RPMI7951 (cell line): ENCODE data around the gene RHBDD1. TPM values are rescaled to one million over a fixed set of nuclear protein-coding genes. Genes with fewer than 3 reads are reported as not detected.

Experiments used
- DNase-seq: peaks from one replicate; pipeline ENCODE4 v3.0.0-alpha.2; 2012; ENCODE audit warnings: low read depth
- total RNA-seq: library from RNA; depleted of rRNA; stranded (reverse); fragments of >200 nt; shearing (Covaris generic); gene quantifications from 2 replicates; pipeline ENCODE4 v1.2.3, GENCODE V29; 2014; rRNA removed

RHBDD1 gene, protein sequence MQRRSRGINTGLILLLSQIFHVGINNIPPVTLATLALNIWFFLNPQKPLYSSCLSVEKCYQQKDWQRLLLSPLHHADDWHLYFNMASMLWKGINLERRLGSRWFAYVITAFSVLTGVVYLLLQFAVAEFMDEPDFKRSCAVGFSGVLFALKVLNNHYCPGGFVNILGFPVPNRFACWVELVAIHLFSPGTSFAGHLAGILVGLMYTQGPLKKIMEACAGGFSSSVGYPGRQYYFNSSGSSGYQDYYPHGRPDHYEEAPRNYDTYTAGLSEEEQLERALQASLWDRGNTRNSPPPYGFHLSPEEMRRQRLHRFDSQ
- total RNA-seq: 7.9 and 11.0 TPM in 2 replicates

DNA sequence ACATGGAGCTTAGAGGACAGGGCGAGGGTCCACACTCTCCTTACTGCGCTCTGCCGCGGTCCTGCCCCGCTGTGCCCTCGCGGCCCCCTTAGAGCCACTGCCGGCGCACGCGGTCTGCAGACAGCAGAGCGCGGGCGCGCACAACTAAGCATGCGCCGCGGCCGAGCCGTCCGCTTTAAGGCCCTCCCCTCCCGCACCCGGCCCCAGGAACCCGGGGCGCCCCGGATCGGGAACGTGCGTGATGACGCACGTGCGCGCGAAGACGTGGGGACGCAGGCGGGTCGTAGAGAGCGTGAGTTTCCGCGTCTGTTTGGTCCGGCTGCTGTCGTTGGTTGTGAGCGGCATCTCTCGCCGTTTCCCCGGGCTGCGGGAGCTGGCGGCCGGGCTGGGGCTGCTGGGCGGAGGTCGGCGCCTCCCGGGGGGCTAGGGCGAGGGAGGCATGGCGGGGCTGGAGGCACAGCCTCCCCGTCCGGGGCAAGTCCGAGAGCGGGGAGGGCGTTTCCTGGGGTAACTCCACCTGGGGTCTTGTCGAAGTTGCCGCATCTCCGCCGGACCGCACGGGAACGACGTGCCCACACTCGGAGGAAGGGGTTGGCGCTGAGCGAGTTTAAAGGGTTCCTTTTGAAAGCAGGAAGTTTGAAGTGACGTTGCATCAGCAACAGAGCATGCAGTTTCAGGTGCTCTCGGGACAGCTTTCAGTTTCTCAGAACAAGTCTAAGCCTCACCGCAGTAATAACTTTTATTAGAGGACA lies at the start of gene RHBDD1:
Gene RHBDD1, plus strand, starts transcription at position 259 of the 752 bp plus-strand sequence. CDS start 28,640 bp downstream, outside the sequence.
- DNase-seq: peak; percentile 96

DNA sequence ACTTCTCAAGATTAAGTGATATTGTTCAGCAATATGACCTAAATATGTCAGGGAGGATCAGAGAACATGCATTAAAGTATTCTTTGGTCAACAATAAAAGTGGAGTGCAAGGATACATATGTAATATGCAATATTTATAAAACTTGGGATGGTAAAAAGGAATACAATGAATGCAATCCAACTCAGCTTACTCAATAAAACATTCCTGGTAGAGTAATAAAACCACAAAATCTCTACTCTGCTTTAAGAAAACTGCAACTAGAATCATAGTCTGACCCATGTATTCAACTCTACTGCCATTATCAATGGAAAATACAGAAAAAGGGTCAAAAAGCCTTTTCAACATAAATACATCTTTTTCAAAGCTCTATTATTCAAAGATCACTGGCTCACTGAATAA lies 47.8 kb upstream of the RHBDD1 start:
- no peak for DNase-seq

DNA sequence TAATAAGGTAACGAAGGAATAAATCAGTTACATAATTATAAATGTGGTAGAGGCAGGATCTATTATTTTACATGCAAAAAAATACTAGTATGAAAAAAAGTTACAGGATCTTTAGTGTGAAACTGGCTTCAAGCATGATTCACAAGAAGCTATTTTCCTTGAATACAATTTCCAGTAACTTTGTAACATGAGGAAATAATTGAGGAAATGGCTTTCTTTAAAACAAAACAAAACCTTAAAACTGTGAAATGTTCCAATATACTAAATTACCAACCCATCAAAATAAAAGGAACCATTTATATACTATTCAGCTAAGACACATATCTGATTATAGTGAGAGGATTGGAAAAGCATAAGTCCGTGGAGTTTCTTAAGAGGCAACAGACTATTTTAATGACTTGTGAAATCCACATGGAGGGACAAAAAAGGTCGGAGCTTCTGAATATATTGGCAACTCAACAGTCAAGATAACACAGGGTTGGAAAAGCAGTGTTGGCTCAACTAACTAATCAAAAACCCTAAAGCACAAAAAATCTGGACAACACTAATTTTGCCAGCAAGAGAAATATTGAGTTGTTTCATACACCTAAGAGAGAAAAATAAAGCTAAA lies 46.9 kb upstream of the RHBDD1 start:
- no peak for DNase-seq

DNA sequence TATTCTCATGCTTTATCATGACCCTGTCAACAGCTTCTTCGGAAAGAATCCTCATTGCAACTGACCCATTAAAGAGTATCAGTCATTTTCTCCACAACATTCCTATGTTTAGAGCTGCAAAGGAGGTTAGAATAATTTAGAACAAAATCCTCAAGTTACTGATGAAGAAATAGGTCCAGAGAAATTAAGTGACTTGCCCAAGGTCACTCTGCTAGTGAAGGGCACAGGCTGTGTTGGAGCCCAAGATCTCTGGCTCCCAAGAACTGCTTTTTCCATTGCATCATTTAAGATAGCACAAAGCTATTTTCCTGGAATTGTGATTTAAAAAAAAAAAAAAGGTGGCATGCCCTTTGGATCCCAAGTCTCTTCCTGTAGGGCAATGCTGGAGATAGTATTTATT lies 45.8 kb upstream of the RHBDD1 start:
- no peak for DNase-seq

DNA sequence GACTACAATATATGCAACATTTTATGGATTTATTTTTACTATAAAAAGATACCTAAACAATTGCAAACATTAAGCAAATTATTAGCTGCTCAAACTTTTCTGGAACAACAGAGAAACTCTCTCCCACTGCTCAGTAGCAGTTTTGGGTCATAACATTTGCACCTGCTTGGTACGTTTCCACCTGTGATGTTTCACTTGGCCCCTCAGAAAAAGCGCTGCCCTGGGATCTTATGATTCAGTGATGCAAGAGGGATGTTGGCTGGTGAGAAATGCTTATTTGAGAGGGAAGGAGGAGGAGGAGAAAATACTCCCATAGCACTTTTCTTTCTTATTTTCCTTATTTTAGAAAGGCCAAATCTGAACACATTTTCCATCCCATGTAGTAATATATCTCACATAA lies 45.4 kb upstream of the RHBDD1 start:
- DNase-seq: no peak

DNA sequence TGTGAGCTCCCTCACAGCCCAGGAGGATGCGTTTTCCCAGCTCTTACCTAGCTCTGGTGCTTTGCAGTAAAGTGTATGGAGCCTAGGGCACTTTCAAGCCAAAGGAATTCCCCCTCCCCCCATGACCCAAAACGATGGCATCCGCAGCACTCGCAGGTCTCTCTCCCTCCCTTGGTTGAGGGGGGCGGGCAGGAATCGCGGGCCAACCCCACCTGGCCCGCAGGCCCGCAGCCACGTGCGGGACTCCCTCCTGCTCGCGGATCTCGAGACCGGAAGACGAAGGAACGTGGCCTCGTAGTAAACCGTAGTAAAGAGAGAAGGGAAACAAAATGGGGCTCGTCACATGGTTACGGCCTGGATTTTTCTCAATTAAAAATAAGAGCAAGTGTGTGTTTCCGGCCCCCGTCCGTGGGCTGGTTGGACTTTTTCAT lies 44.8 kb upstream of the RHBDD1 start:
- DNase-seq: peak; percentile 67

DNA sequence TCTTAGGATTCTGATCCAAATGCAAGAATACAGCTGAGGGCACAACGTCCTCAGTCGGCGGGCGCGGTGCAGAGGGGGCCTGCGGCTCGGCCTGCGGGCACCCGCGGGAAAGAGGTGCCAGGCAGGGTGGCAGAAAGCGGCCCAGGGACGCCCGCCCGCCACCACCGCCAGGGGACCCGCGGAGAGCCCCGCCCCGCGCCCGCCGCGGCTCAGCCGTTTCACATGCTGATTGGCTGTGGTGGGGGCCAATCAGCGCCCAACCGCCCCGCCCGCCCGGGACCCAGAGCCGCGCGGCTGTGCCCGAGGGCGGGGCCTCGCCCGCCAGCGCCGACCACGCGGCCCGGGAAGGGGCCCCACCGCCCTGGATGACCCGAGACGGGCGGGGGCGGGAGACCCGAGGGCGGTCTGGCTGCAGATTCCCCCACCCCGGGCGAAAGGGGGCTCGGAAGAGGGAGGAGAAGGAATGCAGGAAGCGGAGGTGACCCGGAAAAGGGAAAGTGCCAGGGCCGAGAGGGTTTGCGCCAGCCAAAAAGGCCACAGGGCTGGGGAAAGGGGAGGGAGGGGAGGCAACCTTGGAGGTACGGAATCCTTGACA lies 44.3 kb upstream of the RHBDD1 start:
- DNase-seq: peak; percentile 89

DNA sequence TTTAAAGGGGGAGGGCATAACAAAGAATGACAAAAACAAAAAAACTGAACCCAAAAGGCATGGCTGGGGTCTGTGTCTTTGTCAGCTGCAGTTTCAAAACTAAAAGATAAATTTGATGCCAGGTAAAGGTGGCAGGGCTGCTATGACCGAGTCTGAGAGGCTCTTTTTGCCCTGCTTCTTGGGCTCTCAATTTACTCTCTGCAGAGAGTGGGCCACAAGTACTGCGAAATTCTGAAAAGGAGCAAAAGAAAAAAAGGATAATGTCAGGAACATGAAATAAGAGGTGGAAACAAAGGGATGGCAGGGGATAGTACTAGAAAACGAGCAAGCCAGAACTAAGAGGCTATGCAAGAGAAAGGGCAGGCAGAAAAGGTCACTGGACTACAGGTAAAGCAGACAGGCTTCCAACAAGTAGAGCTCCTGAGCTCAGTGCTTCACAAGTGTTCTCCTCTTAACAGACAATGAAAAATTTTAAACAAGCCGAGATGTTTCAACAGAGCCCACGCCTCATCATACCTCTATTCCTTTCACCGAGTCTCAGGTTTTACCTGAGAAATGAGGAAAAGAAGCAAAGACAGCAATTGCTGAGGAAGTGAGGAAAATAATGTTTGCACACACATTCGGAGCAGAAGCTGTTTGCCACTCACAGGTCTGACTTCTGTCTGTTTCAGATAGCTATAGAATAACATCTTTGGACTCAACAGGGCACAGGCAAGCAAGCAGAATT lies 43.5 kb upstream of the RHBDD1 start:
- no peak for DNase-seq

DNA sequence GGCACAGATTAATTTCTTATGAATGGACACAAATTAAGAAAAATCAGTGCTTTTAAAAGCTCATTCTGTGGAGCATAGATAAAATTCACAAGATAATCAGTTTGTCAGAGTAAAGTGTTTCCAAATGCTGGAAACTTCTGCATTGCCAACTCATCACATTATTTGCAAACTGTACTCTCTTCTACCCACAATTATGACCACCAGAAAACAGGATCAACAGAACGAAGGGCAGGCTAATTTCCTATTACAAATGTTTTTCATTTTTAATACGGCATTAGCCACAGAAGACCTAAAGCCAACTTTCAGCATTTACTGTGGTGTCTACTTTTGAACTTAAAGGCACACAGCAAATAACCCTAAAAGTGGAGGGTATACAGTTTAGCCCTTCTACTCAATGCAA lies 42.2 kb upstream of the RHBDD1 start:
- no peak for DNase-seq

DNA sequence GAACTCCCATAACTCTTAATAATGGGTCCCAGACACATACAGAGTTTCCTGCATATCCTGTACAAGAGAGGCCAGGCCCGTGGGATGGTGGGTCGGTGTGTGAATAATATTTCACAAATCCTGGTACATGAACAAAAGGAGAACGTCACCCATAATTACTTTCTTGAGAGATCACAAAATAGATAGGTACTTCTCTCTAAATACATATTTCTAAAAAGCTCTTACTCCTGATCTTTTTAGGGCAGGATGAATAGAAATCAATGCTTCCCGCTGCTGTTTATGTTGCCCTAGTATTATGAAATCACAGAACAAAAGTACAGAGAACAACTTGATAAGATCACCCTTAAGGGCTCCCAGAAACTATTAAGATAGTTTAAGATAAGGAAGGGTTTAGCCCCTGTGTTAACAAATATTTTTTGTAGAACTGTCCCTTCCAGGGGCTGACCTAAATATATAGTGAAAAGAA lies 41.6 kb upstream of the RHBDD1 start:
- no peak for DNase-seq

DNA sequence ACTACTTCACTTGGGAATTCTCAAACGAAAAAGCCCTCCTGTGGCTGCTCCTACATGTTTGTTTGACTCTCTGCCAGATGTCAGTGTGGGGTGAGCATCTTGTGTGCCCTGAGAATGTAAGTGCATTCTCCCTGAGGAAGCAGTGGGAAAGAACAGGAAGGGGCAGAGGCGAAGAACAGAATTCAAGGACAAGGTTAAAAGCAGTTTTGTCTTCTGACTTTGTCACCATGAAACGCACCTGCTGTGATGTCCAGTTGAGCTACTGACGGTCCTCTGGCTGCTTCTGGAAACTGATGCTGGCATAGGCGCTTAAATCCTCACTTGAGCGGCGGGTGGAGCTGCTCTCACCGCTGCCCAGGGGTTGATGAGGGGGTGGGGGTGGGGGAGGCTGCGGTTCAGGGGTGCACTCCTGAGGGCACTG lies 41.1 kb upstream of the RHBDD1 start:
- DNase-seq: peak; percentile 84

DNA sequence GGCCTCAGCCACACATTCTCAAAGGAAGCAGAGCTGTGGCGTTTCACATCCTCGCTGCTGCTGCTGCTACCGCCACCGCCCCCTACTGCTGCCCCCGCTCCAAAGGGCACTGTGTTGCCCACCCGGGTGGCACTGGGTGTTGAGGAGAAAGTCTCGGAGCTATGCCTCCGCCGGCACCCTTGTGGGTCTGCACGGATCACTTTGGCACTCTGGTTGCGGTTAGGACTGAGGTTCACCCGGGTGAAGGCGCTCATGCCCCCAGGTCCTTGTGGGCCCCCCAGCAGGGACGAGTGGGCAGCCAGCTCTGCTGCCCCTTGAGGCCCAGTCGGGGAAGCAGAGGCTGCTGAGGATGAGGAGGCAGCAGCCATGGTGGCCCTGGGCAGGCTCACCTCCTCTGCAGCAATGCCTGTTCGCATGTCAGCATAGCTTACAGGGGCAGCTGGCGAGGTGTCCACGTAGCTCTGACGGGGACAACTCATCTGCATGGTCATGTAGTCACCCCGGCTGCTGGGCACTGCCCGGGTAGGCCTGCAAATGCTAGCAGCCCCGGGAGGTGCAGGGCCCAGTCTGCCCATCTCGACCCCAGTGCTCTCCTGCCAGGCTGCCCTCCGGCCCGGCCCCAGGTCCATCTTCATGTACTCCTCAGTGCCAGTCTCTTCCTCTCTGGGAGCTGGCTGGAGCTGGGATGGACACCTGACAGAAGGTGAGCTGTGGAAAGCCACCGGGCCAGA lies 40.4 kb upstream of the RHBDD1 start:
- DNase-seq: peak; percentile 52

DNA sequence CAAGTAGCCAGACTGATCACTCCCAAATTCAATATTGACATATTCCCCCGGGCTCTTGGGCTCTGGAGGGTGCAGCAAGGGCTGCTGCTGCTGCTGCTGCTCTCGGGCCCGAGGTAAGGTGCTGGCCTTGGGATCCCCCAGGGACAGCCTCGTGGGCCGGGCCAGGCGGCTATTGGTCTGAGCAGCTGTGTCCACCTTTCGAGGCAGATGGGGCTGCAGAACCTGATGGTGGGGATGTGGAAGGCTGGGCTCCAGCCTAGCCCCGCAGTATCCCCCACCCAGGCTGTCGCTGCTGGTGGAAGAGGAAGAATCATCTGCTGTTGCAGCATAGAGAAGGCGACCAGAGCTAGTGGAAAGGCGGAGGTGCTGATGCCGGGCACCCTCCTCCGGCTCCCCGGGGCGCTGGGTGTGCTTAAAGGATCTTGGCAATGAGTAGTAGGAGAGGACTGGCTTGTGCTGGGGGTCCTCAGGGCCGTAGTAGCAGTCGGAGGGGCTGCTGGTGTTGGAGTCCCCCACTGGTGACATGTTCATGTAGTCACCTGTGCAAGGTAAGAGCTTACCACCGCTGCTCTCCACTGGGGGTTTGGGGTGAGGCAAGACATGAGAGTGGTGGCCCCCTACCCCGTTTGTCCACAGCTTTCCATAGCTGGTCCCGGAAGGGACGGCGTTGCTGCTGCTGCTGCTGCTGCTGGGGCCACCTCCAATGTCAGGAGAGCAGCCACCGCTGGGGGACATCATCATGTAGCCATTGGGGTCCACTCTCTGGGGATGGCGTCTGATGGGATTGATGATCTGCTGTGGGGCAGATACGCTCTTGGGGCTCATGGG lies 39.6 kb upstream of the RHBDD1 start:
- no peak for DNase-seq

DNA sequence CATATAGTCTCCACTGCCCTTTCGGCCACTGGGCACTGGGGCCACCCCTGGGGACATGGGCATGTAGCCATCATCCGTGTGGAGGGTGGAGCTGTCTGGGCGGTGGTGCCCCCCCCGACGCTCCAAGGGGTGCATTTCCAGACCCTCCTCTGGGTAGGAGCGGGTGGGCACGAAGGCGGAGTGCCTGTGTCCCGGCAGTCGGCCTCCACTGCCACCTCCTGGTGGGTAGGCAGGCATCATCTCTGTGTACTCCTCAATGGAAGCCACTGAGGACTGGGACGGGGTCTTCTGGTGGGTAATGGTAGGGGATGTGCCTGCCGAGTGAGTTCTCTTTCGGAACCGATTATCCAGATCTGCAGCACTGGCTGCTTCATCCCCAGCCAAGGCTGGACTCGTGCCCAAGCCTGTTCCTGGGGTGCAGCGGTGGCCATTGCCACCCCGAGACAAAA lies 39.0 kb upstream of the RHBDD1 start:
- peak; percentile 58 for DNase-seq

DNA sequence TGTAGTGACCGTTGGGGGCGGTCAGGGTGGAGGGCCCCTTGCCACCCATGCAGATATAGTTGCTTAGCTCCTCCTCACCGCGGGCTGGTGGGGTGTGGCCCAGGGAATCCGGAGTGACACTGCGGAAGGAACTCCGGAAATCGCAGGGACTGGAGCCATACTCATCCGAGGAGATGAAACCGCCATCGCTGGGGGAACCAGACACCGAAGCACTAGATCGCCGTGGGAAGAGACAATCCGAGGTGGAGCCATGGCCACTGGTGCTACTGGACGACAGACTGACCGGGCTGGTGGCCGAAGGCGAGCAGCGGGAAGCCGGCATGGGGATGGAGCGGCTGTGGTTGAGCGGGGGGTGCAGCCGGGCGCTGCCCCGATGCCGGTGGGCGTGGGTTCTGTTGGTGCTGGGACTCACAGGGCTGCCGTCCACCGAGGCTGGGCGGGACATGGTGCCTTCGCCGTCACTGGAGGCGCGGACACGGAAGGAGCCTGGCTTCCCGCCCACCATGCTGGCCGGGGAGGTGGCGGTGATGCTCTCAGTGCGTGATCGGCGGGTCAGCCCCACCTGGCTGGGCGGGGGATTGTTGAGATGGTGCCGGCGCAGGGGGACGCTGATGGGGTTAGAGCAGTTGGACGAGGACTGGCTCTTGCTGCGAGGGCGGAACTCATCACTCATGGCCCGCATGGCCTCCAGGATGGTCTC lies 38.4 kb upstream of the RHBDD1 start:
- peak; percentile 88 for DNase-seq

DNA sequence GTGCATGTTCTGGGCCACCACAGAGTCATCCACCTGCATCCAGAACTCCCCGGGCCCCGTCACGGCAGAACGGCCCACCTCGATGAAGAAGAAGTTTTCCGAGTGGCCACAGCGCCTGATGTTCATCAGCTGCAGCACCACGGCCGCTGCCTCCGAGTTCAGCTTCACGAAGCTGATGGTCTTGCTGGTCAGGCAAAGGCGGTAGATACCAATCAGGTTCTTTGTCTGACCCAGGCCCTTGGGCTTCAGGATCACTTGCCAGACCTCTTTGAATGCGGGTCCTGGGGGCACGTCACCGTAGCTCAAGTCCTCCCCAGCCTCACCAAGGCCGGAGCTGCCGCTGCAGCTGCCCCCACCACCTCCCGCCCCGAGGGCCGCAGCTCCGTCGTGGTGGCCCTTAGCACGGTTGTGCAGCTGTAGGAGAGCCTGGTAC lies 37.8 kb upstream of the RHBDD1 start:
- DNase-seq: no peak

DNA sequence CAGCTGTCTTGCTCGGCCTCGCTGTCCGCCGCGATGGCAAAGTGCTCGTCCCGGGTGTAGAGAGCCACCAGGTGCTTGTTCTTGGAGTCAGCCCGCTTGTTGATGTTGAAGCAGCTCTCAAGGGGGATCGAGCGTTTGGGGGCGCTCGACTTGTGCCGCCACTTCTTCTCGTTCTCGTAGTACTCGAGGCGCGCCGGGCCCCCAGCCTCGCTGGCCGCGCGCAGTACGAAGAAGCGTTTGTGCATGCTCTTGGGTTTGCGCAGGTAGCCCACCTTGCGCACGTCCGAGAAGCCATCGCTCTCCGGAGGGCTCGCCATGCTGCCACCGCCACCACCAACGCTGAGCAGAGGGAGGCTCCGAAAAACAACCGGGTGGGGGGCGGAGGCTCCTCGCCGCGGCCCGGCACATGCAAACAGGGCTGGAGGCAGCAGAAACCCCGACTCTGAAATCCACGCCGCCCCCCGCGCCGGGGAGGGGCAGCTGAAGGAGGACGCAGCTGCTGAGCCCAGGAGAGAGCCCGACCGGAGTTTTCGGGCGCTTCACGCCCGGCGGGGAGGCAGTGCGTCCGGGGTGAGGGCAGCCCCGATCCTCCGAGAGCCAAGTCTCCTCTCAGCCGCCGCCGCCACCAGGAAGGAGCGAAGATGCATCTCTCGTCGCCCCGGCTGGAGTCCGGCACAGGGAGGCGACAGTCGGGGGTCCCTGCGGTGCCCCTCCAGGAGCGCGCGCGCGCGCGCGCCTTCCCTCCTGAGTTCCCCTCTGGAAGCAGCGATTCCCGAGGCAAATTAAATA lies 37.2 kb upstream of the RHBDD1 start:
- DNase-seq: peak; percentile 69
